ENCODE results near the gene RND3.

The RND3 gene

GRCh38 chr2:150530168-150530567 is 42.7 kb upstream of the RND3 start:
- H3K4me3 ChIP-seq (ENCODE audit: low read depth, low read length): no peak overlapping the region
- DNase-seq: no peak
- H3K27me3 ChIP-seq (replicated peaks): no peaks in the 10 kb centered on the region
- in situ Hi-C loops (cut with HindIII; ENCODE audit: low pct_ligation_motif_present, low sequenced_read_pairs): no loop called here
- H3K36me3 ChIP-seq (replicated peaks): no peaks in the 10 kb centered on the region
- no peak for TF ChIP-seq CTCF (IDR thresholded peaks at IDR 0.05; ENCODE audit: low read depth, low read length, missing control alignments)
- H3K27ac ChIP-seq: peak overlapping the region; percentile 95

DNA sequence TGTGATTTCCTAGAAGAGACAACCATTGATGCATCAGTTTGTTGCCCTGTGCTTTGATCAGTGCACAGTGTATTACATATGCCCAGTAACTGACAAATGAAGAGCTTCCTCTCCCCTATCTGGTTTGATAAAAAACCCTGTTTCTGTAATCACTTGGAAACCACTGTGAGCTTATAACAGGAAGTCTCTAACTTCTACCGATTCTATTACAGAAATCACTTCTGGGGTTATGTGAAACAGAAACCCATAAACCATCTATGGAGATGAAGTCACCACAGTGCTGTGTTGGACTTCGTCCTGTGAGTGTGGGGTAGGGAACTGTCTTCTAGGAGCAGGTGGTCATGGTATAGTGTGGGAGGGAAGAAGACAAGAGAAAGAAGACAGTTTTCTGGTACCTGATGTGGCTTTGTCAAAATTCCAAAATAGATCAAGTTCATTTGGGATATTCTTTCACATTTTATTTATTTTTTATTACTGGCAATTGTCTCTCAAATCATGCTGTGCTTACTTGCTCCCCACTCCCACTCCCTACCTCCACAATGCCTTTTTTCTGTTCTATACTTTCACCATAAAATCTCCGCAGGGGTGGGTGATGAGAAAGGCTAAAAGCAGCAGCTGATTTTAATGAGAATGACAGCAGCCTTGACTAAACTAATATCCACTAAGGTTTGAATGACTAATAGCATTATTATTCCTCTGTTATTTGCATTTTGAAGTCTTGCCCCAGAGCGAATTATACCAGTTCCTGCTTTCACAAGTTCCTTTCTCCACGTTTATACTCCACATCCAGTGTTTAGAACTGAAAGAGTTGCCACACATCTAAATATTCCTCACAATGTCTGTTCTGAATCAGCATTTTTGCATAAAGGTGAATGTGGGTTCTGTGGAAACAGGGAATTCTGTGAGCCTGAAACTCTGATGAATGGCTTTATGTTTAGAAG is 41.7 kb upstream of the RND3 start:
- in situ Hi-C loops (cut with HindIII; ENCODE audit: low pct_ligation_motif_present, low sequenced_read_pairs): no loop called here
- DNase-seq: peak; percentile 53
- Histone ChIP-seq H3K27ac (peak overlapping the region; percentile 95), H3K4me3 (ENCODE audit: low read depth, low read length) (no peak overlapping the region), H3K27me3 (replicated peaks) (no peaks in the 10 kb centered on the region), H3K36me3 (replicated peaks) (no peaks in the 10 kb centered on the region)
- no peak for TF ChIP-seq CTCF (IDR thresholded peaks at IDR 0.05; ENCODE audit: low read depth, low read length, missing control alignments)

DNA sequence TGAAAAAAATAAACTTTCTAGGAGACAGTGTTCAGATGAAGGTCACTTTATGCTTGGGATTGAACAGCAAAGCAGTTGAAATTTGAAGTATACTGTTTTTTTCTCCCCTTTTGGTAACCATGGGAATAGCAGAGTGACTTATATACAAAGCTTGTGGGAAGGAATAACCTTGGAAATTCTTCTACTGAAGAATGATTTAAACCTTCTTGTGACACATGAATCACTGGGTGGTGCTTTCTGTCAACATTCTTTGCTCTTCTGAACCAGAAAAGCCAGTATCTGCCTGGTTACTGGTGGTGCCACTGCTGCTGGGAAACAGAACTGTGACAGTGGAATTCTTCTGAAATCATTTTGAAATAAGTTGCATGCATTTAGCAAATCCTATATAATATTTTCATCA is 39.4 kb upstream of the RND3 start:
- DNase-seq: peak; percentile 94
- in situ Hi-C loops (cut with HindIII; ENCODE audit: low pct_ligation_motif_present, low sequenced_read_pairs): no loop called here
- H3K36me3 ChIP-seq (replicated peaks): no peaks in the 10 kb centered on the region
- TF ChIP-seq CTCF (IDR thresholded peaks at IDR 0.05; ENCODE audit: low read depth, low read length, missing control alignments): no peak
- H3K4me3 ChIP-seq (ENCODE audit: low read depth, low read length): no peak overlapping the region
- H3K27me3 ChIP-seq (replicated peaks): no peaks in the 10 kb centered on the region
- H3K27ac ChIP-seq: peak overlapping the region; percentile 82

DNA sequence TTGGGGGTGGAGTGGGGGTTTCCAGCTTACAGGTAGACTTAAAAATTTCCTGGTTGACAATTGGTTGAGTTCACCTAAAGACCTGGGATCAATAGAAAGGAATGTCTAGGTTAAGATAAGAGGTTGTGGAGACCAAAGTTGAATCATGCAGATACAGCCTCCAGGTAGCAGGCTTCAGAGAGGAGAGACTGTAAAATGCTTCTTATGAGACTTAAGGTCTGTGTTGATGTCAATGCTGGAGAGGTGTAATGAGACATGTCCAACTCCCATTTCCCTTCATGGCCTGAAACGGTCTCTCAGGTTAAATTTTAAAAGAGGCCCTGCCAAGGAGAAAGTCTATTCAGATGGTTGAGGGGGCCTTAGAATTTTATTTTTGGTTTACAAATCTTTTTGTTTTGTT is 38.5 kb upstream of the RND3 start:
- no peaks in the 10 kb centered on the region for H3K27me3 ChIP-seq (replicated peaks)
- no peak overlapping the region for H3K4me3 ChIP-seq (ENCODE audit: low read depth, low read length)
- in situ Hi-C loops (cut with HindIII; ENCODE audit: low pct_ligation_motif_present, low sequenced_read_pairs): no loop called here
- peak overlapping the region; percentile 82 for H3K27ac ChIP-seq
- TF ChIP-seq CTCF (IDR thresholded peaks at IDR 0.05; ENCODE audit: low read depth, low read length, missing control alignments): no peak
- no peaks in the 10 kb centered on the region for H3K36me3 ChIP-seq (replicated peaks)
- no peak for DNase-seq

DNA sequence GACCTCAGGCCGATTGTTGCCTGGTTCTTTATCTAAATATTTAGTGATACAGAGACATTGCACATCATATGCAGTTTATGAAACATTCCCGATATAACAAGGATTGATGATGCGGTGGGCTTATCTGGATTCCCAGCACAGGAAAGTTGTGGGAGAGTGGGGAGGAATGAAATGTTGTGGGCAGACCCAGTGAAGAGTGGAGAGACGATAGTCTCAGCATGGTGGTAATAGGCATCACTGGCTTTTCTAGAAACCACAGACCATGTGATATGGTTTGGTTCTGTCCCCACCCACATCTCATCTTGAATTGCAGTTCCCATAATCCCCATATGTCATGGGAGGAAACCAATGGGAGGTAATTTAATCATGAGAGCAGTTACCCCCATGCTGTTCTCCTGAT is 34.8 kb upstream of the RND3 start:
- Histone ChIP-seq H3K36me3 (replicated peaks) (no peaks in the 10 kb centered on the region), H3K4me3 (ENCODE audit: low read depth, low read length) (no peak overlapping the region), H3K27ac (no peak overlapping the region), H3K27me3 (replicated peaks) (no peaks in the 10 kb centered on the region)
- DNase-seq: no peak
- TF ChIP-seq CTCF (IDR thresholded peaks at IDR 0.05; ENCODE audit: low read depth, low read length, missing control alignments): no peak
- in situ Hi-C loops (cut with HindIII; ENCODE audit: low pct_ligation_motif_present, low sequenced_read_pairs): no loop called here
